H1 (cell line): Measurements from ENCODE around the gene MMEL1. TPM values are rescaled to one million over a fixed set of nuclear protein-coding genes. Genes with fewer than 3 reads are reported as not detected.
A peak's percentile ranks its signal among the peaks of the same experiment; 100 is the strongest.

Experiments used
- CTCF ChIA-PET: fragments of 300-600 bp; sonication (Branson Sonifier 250); formaldehyde crosslinking; loops from one replicate; lab custom pipeline; 2021; ENCODE audit not compliant: partially characterized antibody; lab: Charles Lee
- POLR2A ChIA-PET: fragments of 300-600 bp; sonication (Branson Sonifier 250); formaldehyde crosslinking; loops from one replicate; lab custom pipeline; 2021; ENCODE audit warnings: inconsistent platforms; ENCODE audit not compliant: partially characterized antibody; lab: Charles Lee
- DNase-seq, 2 experiments: peaks; one replicate each; pipeline versions ENCODE4 v3.0.0 to v3.0.0-alpha.2; 2010 to 2022; ENCODE audit warnings: low spot score in 2 of 2, low read depth in 1 of 2, mixed read lengths in 1 of 2
- FAIRE-seq: peaks from 2 replicates; lab custom pipeline; 2011; peaks lifted over from hg19 to GRCh38; lab: Jason Lieb, UNC
- H2AFZ ChIP-seq: 2 replicates; pipeline ENCODE4 v1.8.1; 2012; ENCODE audit warnings: low read length, inconsistent platforms
- H2AK5ac ChIP-seq: 2 replicates; pipeline ENCODE4 v1.6.1; 2013; ENCODE audit warnings: low read depth, low read length
- H2BK120ac ChIP-seq: replicated peaks from 2 replicates; pipeline ENCODE3; 2013; ENCODE audit warnings: low read depth, low read length, inconsistent platforms
- H2BK12ac ChIP-seq: 2 replicates; pipeline ENCODE4 v1.6.1; 2013; ENCODE audit warnings: low read depth, low read length
- H2BK15ac ChIP-seq: 2 replicates; pipeline ENCODE4 v1.6.1; 2013; ENCODE audit warnings: low read length
- H2BK20ac ChIP-seq: 2 replicates; pipeline ENCODE4 v1.6.1; 2013; ENCODE audit warnings: low read length
- H2BK5ac ChIP-seq: 2 replicates; pipeline ENCODE4 v1.6.1; 2013; ENCODE audit warnings: low read depth, low read length
- H3K14ac ChIP-seq: 2 replicates; pipeline ENCODE4 v1.6.1; 2013; ENCODE audit warnings: inconsistent platforms; ENCODE audit not compliant: insufficient read length
- H3K18ac ChIP-seq: 2 replicates; pipeline ENCODE4 v1.6.1; 2013; ENCODE audit warnings: low read length; ENCODE audit errors: extremely low read depth
- H3K23ac ChIP-seq: 2 replicates; pipeline ENCODE4 v1.6.1; 2013; ENCODE audit warnings: inconsistent platforms; ENCODE audit not compliant: insufficient read length
- H3K23me2 ChIP-seq: 2 replicates; pipeline ENCODE4 v1.6.1; 2013; ENCODE audit warnings: low read depth, low read length
- H3K27ac ChIP-seq: 2 replicates; pipeline ENCODE4 v1.6.1; 2011; ENCODE audit warnings: low read depth, low read length, inconsistent platforms
- H3K27me3 ChIP-seq, 4 experiments: replicated peaks in 1 of 4; 1 replicate in 1 of 4; 2 replicates in 3 of 4; pipeline versions ENCODE4 v1.6.1 to v1.8.1; 2011 to 2013; ENCODE audit warnings: low read length in 3 of 4, mild to moderate bottlenecking in 3 of 4, inconsistent platforms in 2 of 4, mixed read lengths in 2 of 4, moderate library complexity in 1 of 4; ENCODE audit not compliant: control insufficient read depth in 3 of 4, insufficient read depth in 3 of 4; ENCODE audit errors: extremely low read depth in 1 of 4
- H3K36me3 ChIP-seq, 4 experiments: 2 replicates each; pipeline versions ENCODE4 v1.6.1 to v1.8.1; 2011 to 2013; ENCODE audit warnings: mild to moderate bottlenecking in 4 of 4, low read length in 3 of 4, moderate library complexity in 2 of 4, control low read depth in 1 of 4, inconsistent platforms in 1 of 4; ENCODE audit not compliant: insufficient read depth in 4 of 4, control insufficient read depth in 2 of 4
- H3K4ac ChIP-seq: replicated peaks from 2 replicates; pipeline ENCODE3; 2013; ENCODE audit warnings: low read length, low read depth, mixed read lengths, inconsistent platforms; ENCODE audit not compliant: insufficient read length
- H3K4me1 ChIP-seq, 4 experiments: replicated peaks in 1 of 4; 1 replicate in 1 of 4; 2 replicates in 3 of 4; pipeline versions ENCODE4 v1.6.1 to v1.8.1; 2011 to 2013; ENCODE audit warnings: low read length in 3 of 4, inconsistent platforms in 2 of 4, mixed read lengths in 1 of 4; ENCODE audit not compliant: insufficient read depth in 4 of 4, control insufficient read depth in 3 of 4
- H3K4me2 ChIP-seq, 2 experiments: 2 replicates each; pipeline versions ENCODE4 v1.6.1 to v1.8.1; 2011 to 2013; ENCODE audit warnings: low read depth in 2 of 2, low read length in 2 of 2, control low read depth in 1 of 2, inconsistent platforms in 1 of 2, mild to moderate bottlenecking in 1 of 2; ENCODE audit not compliant: insufficient read depth in 1 of 2
- H3K4me3 ChIP-seq, 4 experiments: fragments of 200-600, 300-600 bp in 1 of 4; sonication (generic), shearing (Covaris generic), sonication (Bioruptor Twin) in 1 of 4; 2 replicates each; pipeline versions ENCODE4 v1.5.1 to v1.8.1; 2011 to 2016; ENCODE audit warnings: low read length in 4 of 4, low read depth in 3 of 4, control low read depth in 2 of 4, inconsistent platforms in 2 of 4, mild to moderate bottlenecking in 2 of 4, mixed read lengths in 1 of 4, moderate library complexity in 1 of 4; ENCODE audit not compliant: insufficient read depth in 2 of 4; ENCODE audit errors: extremely low read depth in 1 of 4
- H3K56ac ChIP-seq: replicated peaks from 2 replicates; pipeline ENCODE3; 2013; ENCODE audit warnings: low read depth, mild to moderate bottlenecking, mixed read lengths, low read length, inconsistent platforms; ENCODE audit not compliant: insufficient read length
- H3K79me1 ChIP-seq: 2 replicates; pipeline ENCODE4 v1.6.1; 2013; ENCODE audit warnings: low read depth, low read length, control low read depth
- H3K79me2 ChIP-seq, 2 experiments: 2 replicates each; pipeline versions ENCODE4 v1.6.1 to v1.8.1; 2012 to 2013; ENCODE audit warnings: low read length in 2 of 2, mild to moderate bottlenecking in 2 of 2, inconsistent platforms in 1 of 2; ENCODE audit not compliant: insufficient read depth in 2 of 2, control insufficient read depth in 1 of 2
- H3K9ac ChIP-seq, 4 experiments: replicated peaks in 1 of 4; 1 replicate in 1 of 4; 2 replicates in 3 of 4; pipeline versions ENCODE4 v1.6.1 to v1.8.1; 2011 to 2013; ENCODE audit warnings: low read depth in 3 of 4, low read length in 3 of 4, control low read depth in 2 of 4, mild to moderate bottlenecking in 2 of 4, moderate library complexity in 2 of 4, inconsistent platforms in 1 of 4; ENCODE audit errors: extremely low read depth in 1 of 4
- H3K9me3 ChIP-seq, 2 experiments: 2 replicates each; pipeline versions ENCODE4 v1.6.1 to v1.8.1; 2012 to 2013; ENCODE audit warnings: mild to moderate bottlenecking in 2 of 2, moderate library complexity in 2 of 2, control low read depth in 1 of 2, inconsistent platforms in 1 of 2, low read depth in 1 of 2, low read length in 1 of 2, mixed read lengths in 1 of 2; ENCODE audit not compliant: insufficient read depth in 2 of 2
- H4K20me1 ChIP-seq, 2 experiments: replicated peaks in 1 of 2; 2 replicates each; pipeline versions ENCODE3 to v1.8.1; 2011 to 2013; ENCODE audit warnings: inconsistent platforms in 2 of 2, low read length in 2 of 2, mild to moderate bottlenecking in 1 of 2; ENCODE audit not compliant: insufficient read depth in 2 of 2, control insufficient read depth in 1 of 2
- H4K5ac ChIP-seq: 2 replicates; pipeline ENCODE4 v1.6.1; 2013; ENCODE audit warnings: low read length, low read depth, mixed read lengths, inconsistent platforms; ENCODE audit not compliant: insufficient read length
- H4K8ac ChIP-seq: 2 replicates; pipeline ENCODE4 v1.8.0; 2013; ENCODE audit warnings: mild to moderate bottlenecking, moderate library complexity, low read length, inconsistent platforms; ENCODE audit not compliant: insufficient read depth; ENCODE audit errors: extremely low read depth
- H4K91ac ChIP-seq: replicated peaks from 2 replicates; pipeline ENCODE3; 2013; ENCODE audit warnings: low read length, mixed read lengths, inconsistent platforms; ENCODE audit not compliant: insufficient read length
- CBX5 ChIP-seq: fragments of 300-800, 300-1000 bp; sonication (generic); IDR thresholded peaks from 2 replicates; pipeline ENCODE4 v1.7.1; 2016; ENCODE audit warnings: antibody characterized with exemption, low read length, low read depth
- CEBPB ChIP-seq: IDR thresholded peaks from 2 replicates; pipeline ENCODE4 v1.6.1; 2012; ENCODE audit warnings: low read depth, low read length
- EGR1 ChIP-seq: IDR thresholded peaks from 2 replicates; pipeline ENCODE4 v1.6.1; 2011; ENCODE audit warnings: low read depth, low read length, borderline replicate concordance
- GABPA ChIP-seq: IDR thresholded peaks from 2 replicates; pipeline ENCODE4 v1.6.1; 2011; ENCODE audit warnings: mild to moderate bottlenecking, low read length, moderate library complexity, borderline replicate concordance; ENCODE audit not compliant: insufficient read depth
- NANOG ChIP-seq: IDR thresholded peaks from 2 replicates; pipeline ENCODE4 v1.6.1; 2011; ENCODE audit warnings: low read length, low read depth, mild to moderate bottlenecking, inconsistent platforms; ENCODE audit not compliant: insufficient read depth, poor library complexity, severe bottlenecking
- RBBP5 ChIP-seq: IDR thresholded peaks from 2 replicates; pipeline ENCODE4 v1.7.1; 2012; ENCODE audit warnings: low read depth, mild to moderate bottlenecking, inconsistent platforms, low read length, moderate library complexity, borderline replicate concordance
- SRF ChIP-seq: IDR thresholded peaks from 2 replicates; pipeline ENCODE4 v1.6.1; 2011; ENCODE audit warnings: mild to moderate bottlenecking, low read depth, low read length, moderate library complexity
- WGBS, 2 experiments: shearing (Covaris generic) in 1 of 2; methylation state at CpG; one replicate each; pipeline versions ENCODE4 v1.1.6 to v1.1.7; 2013 to 2015; ENCODE audit warnings: low lambda C conversion rate in 2 of 2, mixed read lengths in 2 of 2, inconsistent platforms in 1 of 2, low coverage in 1 of 2, missing lambda C conversion rate in 1 of 2; ENCODE audit not compliant: insufficient replicate concordance in 2 of 2, insufficient coverage in 1 of 2, insufficient read length in 1 of 2; ENCODE audit errors: extremely low coverage in 1 of 2, missing lambda C conversion rate in 1 of 2; 5-methylcytosine and 5-hydroxymethylcytosine counted together
- polyA plus RNA-seq, 7 experiments: library from polyadenylated mRNA; depleted of rRNA in 3 of 7; stranded (reverse) in 5 of 7; unstranded in 2 of 7; fragments of >200 nt in 5 of 7; fragments of 200-250 nt in 2 of 7; gene quantifications; 1 replicate in 5 of 7; 2 replicates in 1 of 7; 4 replicates in 1 of 7; pipeline versions ENCODE4 v1.2.1 to v1.2.3, GENCODE V29; 2011 to 2013; ENCODE audit warnings: missing spikeins in 2 of 7, mixed read lengths in 2 of 7
- total RNA-seq: library from RNA; stranded (reverse); fragmentation: NEBNext Ultra II Directional; extraction: Animal tissue kit (Norgen Biotek cat#: 25700); gene quantifications from 2 replicates; pipeline ENCODE4 v1.2.1, GENCODE V29; 2021
- TF ChIP-seq, protein P1 (sequence below): IDR thresholded peaks from 2 replicates; pipeline ENCODE4 v1.6.1; 2012; ENCODE audit warnings: low read length, inconsistent platforms
- TF ChIP-seq, protein P2 (sequence below): IDR thresholded peaks from 2 replicates; pipeline ENCODE4 v1.6.1; 2012; ENCODE audit warnings: inconsistent platforms

Gene MMEL1
- total and polyA plus RNA-seq, 2 of the 8 experiments (the other 6 are each of a cell fraction or from before 2014, with no cell fraction given), result 0.91 to 1.7 TPM

DNA sequence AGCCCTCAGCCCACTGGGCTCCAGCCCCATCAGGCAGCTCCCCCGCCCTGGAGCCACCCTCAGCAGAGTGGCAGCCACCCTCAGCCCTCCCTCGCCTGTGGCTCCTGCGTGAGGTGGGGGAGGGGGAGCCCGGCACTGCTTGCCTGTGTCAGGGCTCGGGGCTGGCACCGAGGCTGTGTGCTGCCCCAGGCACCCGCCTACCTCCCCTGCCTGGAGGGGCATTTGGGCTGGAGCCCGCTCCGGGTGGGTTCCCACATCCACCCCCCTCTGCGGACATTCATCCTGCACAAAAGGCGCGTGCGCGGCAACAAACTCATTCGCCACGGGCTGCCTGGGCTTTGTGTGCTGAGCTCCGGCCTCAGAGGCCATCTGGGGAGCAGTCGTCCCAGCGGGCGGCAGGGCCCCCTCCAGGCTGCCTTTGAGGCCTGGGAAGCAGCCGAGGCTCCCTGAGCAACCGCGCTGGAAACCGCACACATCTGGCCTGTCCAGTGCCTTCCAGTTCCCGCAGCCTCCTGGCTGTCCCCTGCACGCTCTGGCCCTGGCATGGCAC, 89.2 kb downstream of the MMEL1 start:
- H3K79me1 ChIP-seq, result no peaks in the 10 kb centered on the region
- DNase-seq, result no peak
- no peak overlapping the region for H2BK120ac ChIP-seq
- H3K23me2 ChIP-seq, result peaks cover 10% of the 10 kb centered on the region; the same call in 1 of the 2 replicates
- no peak for FAIRE-seq
- H3K56ac ChIP-seq, result no peak overlapping the region
- no peak overlapping the region for H3K14ac ChIP-seq
- H2BK15ac ChIP-seq, result peak overlapping the region; percentile 81; the same call in 1 of the 2 replicates
- H4K8ac ChIP-seq, result peak overlapping the region; percentile 86; the same call in 1 of the 2 replicates
- H2AFZ ChIP-seq, result no peak overlapping the region
- H3K4me1 ChIP-seq, result peaks cover 0 to 33% (median 30%) of the 10 kb centered on the region in 4 experiments; a peak in 6 of 7 replicates
- H4K5ac ChIP-seq, result no peak overlapping the region
- H4K20me1 ChIP-seq, result no peaks in the 10 kb centered on the region
- no peak overlapping the region; the same call in none of the 2 replicates for H3K18ac ChIP-seq
- H3K27me3 ChIP-seq, result peaks cover 0 to 21% (median 17%) of the 10 kb centered on the region in 4 experiments; a peak in 6 of 7 replicates
- H3K36me3 ChIP-seq, result no peaks in the 10 kb centered on the region
- H2AK5ac ChIP-seq, result peak overlapping the region; percentile 89; the same call in 1 of the 2 replicates
- no peak overlapping the region; the same call in 1 of the 2 replicates for H2BK5ac ChIP-seq
- peak overlapping the region; percentile 84; the same call in 1 of the 2 replicates for H2BK12ac ChIP-seq
- no peak overlapping the region; a peak in 1 of 7 replicates for H3K9ac ChIP-seq
- H3K4ac ChIP-seq, result no peak overlapping the region
- peak overlapping the region; percentile 13; the same call in 1 of the 2 replicates for H2BK20ac ChIP-seq
- H3K4me2 ChIP-seq, result peak overlapping the region; percentile 13 to 40; a peak in 2 of 4 replicates
- no peak overlapping the region for H3K27ac ChIP-seq
- whole genome bisulfite sequencing, 2 experiments, result 39% methylated on average over 17 of the region's 26 CpGs; no CpG with 5 or more reads in 1 of the 2 experiments
- CTCF ChIA-PET, result interaction anchor here (0.6 to 3.3 kb wide), 7 partner anchors 9 to 228 kb away, joined by 3 to 16 read pairs (median 3); no protein-coding TSS in a partner anchor
- 0 out of 8 replicates have a peak overlapping the region, but pooled peaks of 2 of the 4 experiments have one; percentile 10 to 11 for H3K4me3 ChIP-seq
- H3K79me2 ChIP-seq, result no peaks in the 10 kb centered on the region
- peak overlapping the region; percentile 35 for H4K91ac ChIP-seq
- no peak overlapping the region for H3K23ac ChIP-seq
- no peaks in the 10 kb centered on the region for H3K9me3 ChIP-seq
- POLR2A ChIA-PET, result interaction anchor here (1.4 to 1.5 kb wide), 3 partner anchors 9 to 96 kb away, joined by 3 to 6 read pairs (median 4); partner anchors contain the start of gene PANK4
- TF ChIP-seq CEBPB (no peak), RBBP5 (no peak), EGR1 (no peak), CBX5 (no peak), SRF (no peak), GABPA (no peak), NANOG (no peak)
- TF ChIP-seq, protein P1, sequence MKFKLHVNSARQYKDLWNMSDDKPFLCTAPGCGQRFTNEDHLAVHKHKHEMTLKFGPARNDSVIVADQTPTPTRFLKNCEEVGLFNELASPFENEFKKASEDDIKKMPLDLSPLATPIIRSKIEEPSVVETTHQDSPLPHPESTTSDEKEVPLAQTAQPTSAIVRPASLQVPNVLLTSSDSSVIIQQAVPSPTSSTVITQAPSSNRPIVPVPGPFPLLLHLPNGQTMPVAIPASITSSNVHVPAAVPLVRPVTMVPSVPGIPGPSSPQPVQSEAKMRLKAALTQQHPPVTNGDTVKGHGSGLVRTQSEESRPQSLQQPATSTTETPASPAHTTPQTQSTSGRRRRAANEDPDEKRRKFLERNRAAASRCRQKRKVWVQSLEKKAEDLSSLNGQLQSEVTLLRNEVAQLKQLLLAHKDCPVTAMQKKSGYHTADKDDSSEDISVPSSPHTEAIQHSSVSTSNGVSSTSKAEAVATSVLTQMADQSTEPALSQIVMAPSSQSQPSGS, result no peak
- TF ChIP-seq, protein P2, sequence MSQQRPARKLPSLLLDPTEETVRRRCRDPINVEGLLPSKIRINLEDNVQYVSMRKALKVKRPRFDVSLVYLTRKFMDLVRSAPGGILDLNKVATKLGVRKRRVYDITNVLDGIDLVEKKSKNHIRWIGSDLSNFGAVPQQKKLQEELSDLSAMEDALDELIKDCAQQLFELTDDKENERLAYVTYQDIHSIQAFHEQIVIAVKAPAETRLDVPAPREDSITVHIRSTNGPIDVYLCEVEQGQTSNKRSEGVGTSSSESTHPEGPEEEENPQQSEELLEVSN, result no peak
